GM21423 (cell line): ENCODE measurements around the gene DMRTA2.

ENCODE experiments used
- ATAC-seq: cut with Tn5 transposase; IDR thresholded peaks from one replicate; pipeline ENCODE4 v1.9.1; 2021; ENCODE audit warnings: mild to moderate bottlenecking, moderate library complexity; ENCODE audit not compliant: unreplicated experiment

The DMRTA2 gene

DNA sequence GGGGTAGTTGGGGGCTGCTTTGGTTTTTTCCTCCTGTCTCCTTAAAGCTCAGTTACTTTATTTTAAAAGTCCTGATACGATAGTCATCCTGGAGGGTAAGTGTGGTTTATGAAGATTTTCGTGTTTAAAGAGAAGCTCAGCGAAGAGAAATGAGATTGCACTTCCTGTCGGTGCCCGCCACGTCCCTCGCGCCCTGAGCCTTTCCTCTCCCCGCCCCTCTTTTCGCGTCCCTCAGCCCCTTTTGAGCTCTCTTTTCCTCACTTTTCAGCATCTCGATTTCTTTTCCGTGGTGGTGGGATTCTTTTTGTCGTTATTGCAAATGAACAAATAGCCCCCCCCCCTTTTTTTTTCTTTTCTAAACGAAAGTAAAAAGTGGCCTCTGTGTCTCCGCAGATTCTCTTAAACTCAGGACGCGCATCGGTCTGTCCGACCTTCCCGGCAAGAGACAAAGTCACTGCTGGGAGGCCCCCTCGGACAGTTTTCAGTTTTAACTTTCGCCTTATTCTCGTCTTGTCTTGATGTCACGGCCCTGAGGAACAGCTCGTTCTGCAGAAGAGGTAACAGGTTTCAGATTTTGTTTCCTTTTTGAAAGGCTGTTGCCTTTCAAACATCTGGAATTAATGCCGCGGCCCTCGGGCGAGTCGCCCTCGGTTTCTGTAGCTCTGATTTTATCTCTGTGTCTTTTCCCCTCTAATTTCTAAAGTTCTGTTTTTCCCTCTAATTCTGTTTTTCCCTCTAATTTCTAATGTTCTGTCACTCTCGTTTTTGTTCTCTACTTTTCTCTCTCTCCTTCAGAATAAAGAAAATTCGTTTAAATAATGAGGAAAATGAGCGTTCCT, 1.0 kb upstream of the DMRTA2 start:
- no peak for ATAC-seq

DNA sequence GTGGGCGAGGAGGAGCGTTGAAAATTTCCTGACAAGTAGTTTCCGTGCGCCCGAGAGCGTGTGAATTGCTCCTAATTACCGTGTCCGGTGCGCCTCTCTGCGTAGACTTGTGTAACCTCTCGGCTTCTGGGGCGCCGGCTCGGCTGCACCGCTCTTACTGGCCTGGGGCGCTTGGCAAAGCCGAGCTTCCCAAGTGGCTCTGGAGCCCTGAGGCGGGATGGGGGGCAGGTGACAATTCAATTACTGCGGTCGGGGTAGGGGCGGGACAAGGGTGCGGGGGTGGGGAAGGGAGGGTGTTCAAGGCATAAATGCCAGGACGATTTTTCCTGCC, 392 bp upstream of the DMRTA2 start:
- no peak for ATAC-seq

GRCh38 chr1:50422675-50422945, 633 bp downstream of the DMRTA2 start:
- ATAC-seq, result no peak

- no peak for ATAC-seq
Observed at GRCh38 chr1:50421768-50422674, 1.2 kb downstream of the DMRTA2 start.

DNA sequence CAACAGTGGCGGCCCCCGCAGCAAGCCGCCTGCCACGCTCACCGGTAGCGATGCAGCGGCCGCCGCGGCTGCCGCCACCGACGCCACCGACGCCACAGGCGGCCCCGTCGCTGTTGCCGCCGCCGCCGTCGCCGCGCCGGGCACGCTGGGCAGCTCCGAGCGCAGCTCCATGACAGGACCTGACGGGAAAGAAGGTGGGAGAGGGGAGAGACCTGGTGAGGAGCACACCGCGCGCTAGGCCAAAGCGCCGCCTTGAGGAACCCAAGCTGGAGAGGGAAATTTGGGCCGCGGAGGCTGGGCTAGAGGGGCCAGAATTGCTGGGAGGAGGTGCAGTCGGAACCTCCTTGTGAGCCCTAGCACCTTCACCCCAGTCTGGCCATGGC, 1.9 kb downstream of the DMRTA2 start:
- ATAC-seq, result no peak

DNA sequence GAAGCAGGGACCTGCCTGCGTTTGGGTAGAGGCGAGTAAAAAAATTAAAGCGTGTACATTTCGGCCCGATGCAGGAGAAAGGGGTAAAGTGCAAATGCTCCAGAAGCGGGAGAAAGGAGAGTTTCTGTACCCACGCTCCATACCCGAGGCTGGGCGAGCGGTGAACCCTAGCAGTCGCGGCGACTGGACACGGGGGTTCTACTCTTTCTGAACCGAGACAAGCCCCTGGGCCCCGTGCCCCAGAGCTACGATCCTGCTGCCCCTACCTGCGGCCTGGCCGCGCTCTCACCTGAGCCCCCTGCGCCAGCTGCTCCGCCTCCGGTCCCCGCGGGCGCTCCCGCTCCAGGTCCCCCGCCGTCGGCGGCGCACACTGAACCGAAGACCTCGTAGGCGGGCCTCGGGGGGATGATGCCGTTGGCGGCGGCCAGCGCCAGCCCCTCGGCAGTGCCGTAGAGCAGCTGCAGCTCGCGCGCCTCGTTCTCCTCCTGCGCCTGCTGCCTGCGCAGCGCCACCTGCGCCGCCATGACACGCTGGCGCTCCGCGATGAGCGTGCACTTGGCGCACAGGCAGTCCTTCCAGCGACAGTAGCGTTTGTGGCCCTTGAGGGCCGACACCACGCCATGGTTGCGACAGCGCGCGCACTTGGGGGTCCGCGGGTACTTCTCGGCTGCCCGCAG, 2.4 kb downstream of the DMRTA2 start:
- no peak for ATAC-seq

DNA sequence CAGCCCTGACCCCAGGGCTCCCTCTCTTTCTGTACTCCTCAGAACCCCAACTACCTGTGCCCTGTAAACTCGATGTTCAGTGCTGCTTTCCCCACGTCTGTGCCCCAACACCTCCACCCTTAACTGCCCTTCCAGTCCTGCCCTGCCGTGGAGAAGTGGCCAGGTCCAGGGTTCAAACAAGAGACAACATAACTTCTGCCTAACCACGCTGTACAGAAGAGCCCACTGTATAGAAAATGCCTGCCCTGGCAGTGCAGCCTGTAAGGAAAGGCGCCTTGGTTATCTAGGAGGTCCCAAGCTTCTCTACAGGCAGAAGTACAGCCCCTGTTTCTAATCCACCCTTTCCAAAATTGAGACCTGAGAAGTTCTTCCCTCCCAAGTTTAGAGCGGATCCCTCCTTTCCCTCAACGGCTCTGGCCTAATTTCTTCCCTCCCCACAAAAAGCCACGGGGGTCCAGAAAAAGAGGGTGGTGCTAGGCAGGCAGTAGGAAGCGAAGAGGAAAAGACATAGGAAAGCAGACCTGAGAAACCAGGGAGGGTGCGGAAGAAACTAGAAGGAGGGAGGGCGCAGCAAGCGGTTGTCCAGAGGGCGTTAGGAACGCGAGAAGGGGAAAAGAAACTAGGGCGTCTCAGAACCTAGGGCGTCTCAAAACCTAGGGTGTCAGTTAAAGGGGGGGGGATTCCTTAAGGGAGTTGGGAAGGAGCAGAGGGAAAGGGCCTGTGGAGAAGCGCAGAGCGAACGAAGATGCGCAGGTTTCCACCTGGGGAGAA, 3.2 kb downstream of the DMRTA2 start:
- ATAC-seq, result no peak

DNA sequence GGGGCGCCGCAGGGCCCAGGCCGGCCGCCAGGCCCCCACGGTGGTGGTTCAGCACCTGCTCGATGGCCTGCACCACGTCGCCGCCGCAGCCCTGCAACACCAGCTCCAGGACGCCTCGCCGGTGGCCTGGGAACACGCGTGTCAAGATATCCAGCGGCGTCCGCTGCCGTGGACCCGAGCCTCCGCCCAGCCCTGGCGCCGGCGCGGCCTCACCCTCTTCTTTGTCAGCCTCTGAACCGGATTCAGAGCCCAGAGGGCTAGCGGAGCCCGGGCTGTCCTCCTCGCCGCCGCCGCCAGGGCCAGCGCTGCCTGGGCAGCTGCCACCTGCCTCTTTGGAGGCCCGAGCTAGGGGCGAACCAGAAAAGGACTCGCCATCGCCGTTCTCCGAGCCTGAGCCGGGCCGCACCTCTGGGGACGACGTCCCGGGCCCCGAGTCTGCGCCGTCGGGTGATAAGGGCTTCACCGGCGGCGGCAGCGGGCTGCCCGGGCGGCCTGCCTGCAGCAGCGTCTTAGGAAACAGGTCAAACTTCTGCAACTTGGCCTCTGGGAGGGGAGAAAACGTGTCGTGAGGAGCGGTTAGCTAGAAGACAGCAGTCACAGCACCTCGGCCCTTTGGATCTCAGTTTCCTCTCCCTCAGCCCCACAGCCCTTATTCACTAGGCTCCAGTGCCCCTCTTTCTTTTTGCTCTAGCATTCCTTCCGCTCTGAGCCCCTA, 3.9 kb downstream of the DMRTA2 start:
- ATAC-seq, result no peak

DNA sequence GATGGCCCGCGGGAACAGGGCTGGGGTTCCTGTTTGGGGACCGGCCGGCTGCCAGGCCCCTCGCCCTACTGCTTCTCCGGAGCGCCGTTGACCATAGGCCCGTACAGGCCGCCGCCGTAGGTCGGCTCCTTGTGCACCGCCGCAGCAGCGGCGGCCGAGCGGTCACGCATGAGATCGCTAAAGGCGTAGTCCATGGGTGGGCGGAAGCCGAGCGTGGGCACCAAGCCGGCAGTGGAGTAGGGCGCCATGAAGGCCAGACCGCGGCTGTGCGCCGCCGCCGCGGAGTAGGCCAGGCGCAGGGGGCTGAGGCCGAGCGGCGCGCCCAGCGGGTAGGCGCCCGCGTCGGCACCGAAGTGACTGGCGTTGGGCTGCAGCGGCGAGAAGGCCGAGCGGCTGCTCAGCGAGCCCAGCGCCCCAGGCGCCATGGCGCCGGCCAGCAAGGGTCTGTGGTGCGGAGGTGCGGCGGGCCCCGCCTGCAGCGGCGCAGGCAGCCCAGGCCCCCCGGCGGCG, 4.6 kb downstream of the DMRTA2 start:
- ATAC-seq, result no peak

- no peak for ATAC-seq
Observed at GRCh38 chr1:50417946-50418599, 5.2 kb downstream of the DMRTA2 start.

- ATAC-seq, result no peak
Observed at GRCh38 chr1:50417507-50417906, 5.7 kb downstream of the DMRTA2 start.

GRCh38 chr1:50416553-50417453, 6.4 kb downstream of the DMRTA2 start:
- no peak for ATAC-seq

DNA sequence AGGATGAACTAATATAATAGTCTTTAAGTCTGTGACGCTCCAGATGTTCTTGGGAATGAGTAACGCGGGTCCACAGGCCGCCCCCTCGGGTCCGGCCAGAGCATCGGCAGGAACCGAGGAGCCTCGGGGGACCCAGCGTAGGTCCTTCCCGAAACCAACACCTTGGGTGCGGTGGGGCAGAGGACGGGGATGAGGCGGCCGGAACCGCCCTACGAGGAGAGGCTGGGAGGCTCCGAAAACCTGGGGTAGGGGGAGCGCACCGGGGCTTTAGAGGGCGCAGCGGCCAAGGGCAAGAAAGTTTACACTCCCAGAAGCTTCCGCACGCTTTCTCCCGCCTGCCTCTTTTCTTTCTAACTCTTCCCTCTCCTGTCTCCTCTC, 7.1 kb downstream of the DMRTA2 start:
- no peak for ATAC-seq

DNA sequence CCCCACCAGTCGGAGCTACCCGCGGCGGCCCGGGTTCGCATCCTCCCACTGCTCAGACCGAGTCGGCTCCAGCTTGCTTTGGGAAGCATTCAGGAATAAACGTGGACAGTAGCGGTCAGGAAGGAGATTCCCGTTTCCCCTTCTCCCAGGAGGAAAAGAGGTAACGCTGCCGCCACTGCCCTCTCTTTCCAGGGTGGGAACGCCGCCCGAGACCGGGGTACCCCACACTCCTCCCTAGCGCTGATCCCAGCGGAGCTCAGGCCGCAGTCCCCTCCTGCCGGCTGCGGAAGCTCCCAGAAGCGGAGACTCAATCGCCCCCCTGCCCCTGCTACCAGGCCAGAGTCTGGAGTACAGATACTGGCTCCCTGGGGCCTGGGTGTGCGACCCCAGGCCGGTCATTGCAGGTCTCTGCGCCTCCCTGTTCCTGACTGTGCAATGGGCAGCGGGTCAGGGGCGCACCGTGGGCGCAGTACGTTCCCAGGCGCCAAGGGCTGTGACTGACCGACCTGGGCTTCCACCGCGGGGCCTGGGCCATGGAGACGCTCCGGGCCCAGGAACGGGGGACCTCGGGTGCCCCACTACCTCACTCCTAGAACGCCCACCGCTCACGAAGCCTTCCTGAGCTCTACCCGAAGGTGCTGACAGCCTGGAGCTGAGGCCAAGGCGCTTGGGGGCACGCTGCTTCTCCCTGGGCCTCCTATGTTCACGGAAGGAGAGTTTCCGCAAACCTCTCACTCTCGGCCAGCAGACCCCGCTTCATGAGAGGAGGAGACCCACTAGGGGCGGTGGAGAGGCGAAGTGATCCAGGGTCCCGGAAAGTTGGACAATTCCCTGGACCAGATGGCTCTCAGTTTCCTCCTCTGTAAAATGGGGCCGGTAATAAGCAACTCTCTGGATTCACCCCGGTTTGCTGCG, 7.8 kb downstream of the DMRTA2 start:
- no peak for ATAC-seq

DNA sequence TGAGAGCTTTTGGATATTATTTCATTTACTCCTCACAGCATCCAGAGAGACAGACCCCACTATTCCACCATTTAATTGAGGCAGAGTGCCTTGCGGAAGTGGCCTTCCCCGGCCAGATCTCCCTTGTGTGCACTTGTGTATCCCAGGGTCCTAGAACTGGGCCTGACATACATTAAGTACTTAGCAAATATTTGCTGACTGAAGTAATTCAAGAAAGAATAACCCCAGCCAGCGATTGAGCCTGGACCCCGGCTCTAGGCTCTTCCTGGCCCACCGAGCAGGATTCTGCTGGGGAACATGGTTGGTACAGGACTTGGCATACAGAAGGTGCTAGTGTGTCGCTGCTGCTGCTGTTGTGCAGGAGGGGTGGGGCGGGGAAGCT, 8.4 kb downstream of the DMRTA2 start:
- ATAC-seq, result no peak

- ATAC-seq, result no peak
Observed at GRCh38 chr1:50412813-50413476, 10.3 kb downstream of the DMRTA2 start.

- no peak for ATAC-seq
Observed at GRCh38 chr1:50405814-50406213, 17.4 kb downstream of the DMRTA2 start.
